HepG2 (cell line): ENCODE results near the gene TAS2R38. TPM values are rescaled to one million over a fixed set of nuclear protein-coding genes. Genes with fewer than 3 reads are reported as not detected.

Experiments used
- ATAC-seq: fragments of 200-7000 bp; cut with Tn5 transposase; 3 replicates; pipeline ENCODE4 v1.9.1; 2020; ENCODE audit warnings: mild to moderate bottlenecking, moderate library complexity
- BruUV-seq: library from RNA; stranded (reverse); fragments of 400-500 nt; replicated peaks from 2 replicates; lab custom pipeline; 2021; lab: Mats Ljungman, UMichigan
- CTCF ChIA-PET: fragments of 300-600 bp; formaldehyde crosslinking; extraction: SDS; loops from one replicate; lab custom pipeline; 2021; ENCODE audit warnings: low total read pairs, inconsistent platforms, low intra/inter-chr PET ratio; lab: Yijun Ruan, JAX
- POLR2A ChIA-PET: fragments of 350-600 bp; sonication (Branson Sonifier 250); formaldehyde crosslinking; loops from one replicate; lab custom pipeline; 2020; ENCODE audit warnings: antibody characterized with exemption, inconsistent platforms; lab: Yijun Ruan, JAX
- DNase-seq: peaks from one replicate; pipeline ENCODE4 v3.0.0-alpha.2; 2015; ENCODE audit warnings: low spot score
- FAIRE-seq: peaks from 3 replicates; lab custom pipeline; 2011; peaks lifted over from hg19 to GRCh38; lab: Jason Lieb, UNC
- H2AFZ ChIP-seq: one replicate; pipeline ENCODE4 v1.6.1; 2011; ENCODE audit warnings: low read length, inconsistent platforms
- H3K27ac ChIP-seq: fragments of 300-600 bp; 3 replicates; pipeline ENCODE4 v1.8.0; 2011; ENCODE audit warnings: mixed run types, mild to moderate bottlenecking, mixed read lengths, low read length, inconsistent platforms; ENCODE audit not compliant: insufficient read depth; ENCODE audit errors: extremely low read length
- H3K27me3 ChIP-seq, 2 experiments: fragments of 200-600 bp in 1 of 2; 2 replicates in 1 of 2; 3 replicates in 1 of 2; pipeline versions ENCODE4 v1.6.0 to v1.8.0; 2011; ENCODE audit warnings: low read length in 2 of 2, mild to moderate bottlenecking in 2 of 2, moderate library complexity in 2 of 2, inconsistent platforms in 1 of 2; ENCODE audit not compliant: insufficient read depth in 2 of 2, control insufficient read depth in 1 of 2
- H3K36me3 ChIP-seq, 2 experiments: fragments of 200-600 bp in 1 of 2; replicated peaks in 1 of 2; 2 replicates in 1 of 2; 3 replicates in 1 of 2; pipeline versions ENCODE4 v1.5.1 to v1.8.0; 2011; ENCODE audit warnings: low read length in 2 of 2, inconsistent platforms in 1 of 2; ENCODE audit not compliant: insufficient read depth in 2 of 2, control insufficient read depth in 1 of 2
- H3K4me1 ChIP-seq: 2 replicates; pipeline ENCODE4 v1.5.1; 2012; ENCODE audit warnings: low read length, inconsistent platforms; ENCODE audit not compliant: insufficient read depth
- H3K4me2 ChIP-seq: 2 replicates; pipeline ENCODE4 v1.6.0; 2011; ENCODE audit warnings: low read depth, low read length, inconsistent platforms
- H3K4me3 ChIP-seq, 3 experiments: fragments of 200-600 bp in 1 of 3; sonication (generic), shearing (Covaris generic) in 1 of 3; replicated peaks in 1 of 3; 2 replicates each; pipeline ENCODE4 v1.5.1; 2011 to 2016; ENCODE audit warnings: low read length in 3 of 3, inconsistent platforms in 2 of 3, low read depth in 2 of 3, mild to moderate bottlenecking in 2 of 3, control low read depth in 1 of 3, mixed read lengths in 1 of 3; ENCODE audit not compliant: insufficient read depth in 1 of 3
- H3K79me2 ChIP-seq: one replicate; pipeline ENCODE4 v1.6.1; 2011; ENCODE audit warnings: low read length, inconsistent platforms; ENCODE audit not compliant: insufficient read depth
- H3K9ac ChIP-seq: 2 replicates; pipeline ENCODE4 v1.6.0; 2011; ENCODE audit warnings: mild to moderate bottlenecking, low read depth, low read length, inconsistent platforms; ENCODE audit not compliant: insufficient read depth
- H3K9me3 ChIP-seq: 2 replicates; pipeline ENCODE4 v1.5.1; 2012; ENCODE audit warnings: mild to moderate bottlenecking, low read length
- H4K20me1 ChIP-seq: 2 replicates; pipeline ENCODE4 v1.6.0; 2011; ENCODE audit warnings: inconsistent platforms, mild to moderate bottlenecking, low read length, moderate library complexity; ENCODE audit not compliant: insufficient read depth
- KLF13 ChIP-seq: sonication (generic); formaldehyde crosslinking; IDR thresholded peaks from 2 replicates; pipeline ENCODE4 v1.4.0; 2020; ENCODE audit warnings: mild to moderate bottlenecking, missing genetic modification reagents
- MAFF ChIP-seq: IDR thresholded peaks from 2 replicates; pipeline ENCODE4 v1.6.1; 2011; ENCODE audit warnings: low read depth, low read length, improper control_type of control experiment
- NCOA1 ChIP-seq: sonication (generic); formaldehyde crosslinking; IDR thresholded peaks from 2 replicates; pipeline ENCODE4 v1.9.0; 2021; ENCODE audit warnings: missing genetic modification reagents
- PRPF4 ChIP-seq: fragments of 200-400 bp; formaldehyde crosslinking; IDR thresholded peaks from 2 replicates; pipeline ENCODE4 v1.6.1; 2016; ENCODE audit warnings: low read length, low read depth; ENCODE audit not compliant: poor library complexity, severe bottlenecking
- SP4 ChIP-seq: sonication (generic); formaldehyde crosslinking; IDR thresholded peaks from 2 replicates; pipeline ENCODE4 v1.8.1; 2023; ENCODE audit warnings: mild to moderate bottlenecking, missing genetic modification reagents
- YY1 ChIP-seq: IDR thresholded peaks from 2 replicates; pipeline ENCODE4 v1.6.1; 2011; ENCODE audit warnings: low read length, low read depth, moderate library complexity, mild to moderate bottlenecking; ENCODE audit not compliant: insufficient read depth, insufficient replicate concordance
- ZNF577 ChIP-seq: sonication (generic); formaldehyde crosslinking; IDR thresholded peaks from 2 replicates; pipeline ENCODE4 v1.4.0; 2020; ENCODE audit warnings: mild to moderate bottlenecking, low read depth, missing genetic modification reagents, borderline replicate concordance
- ZNF589 ChIP-seq: sonication (generic); formaldehyde crosslinking; conservative IDR thresholded peaks from 2 replicates; pipeline ENCODE4 v1.8.0; 2022; ENCODE audit warnings: mild to moderate bottlenecking, moderate library complexity, missing genetic modification reagents
- ZNF629 ChIP-seq: sonication (generic); formaldehyde crosslinking; conservative IDR thresholded peaks from 2 replicates; pipeline ENCODE4 v1.5.0; 2020; ENCODE audit warnings: missing genetic modification reagents
- WGBS: methylation state at CpG from one replicate; pipeline ENCODE4 v1.1.6; 2017; ENCODE audit warnings: low lambda C conversion rate; 5-methylcytosine and 5-hydroxymethylcytosine counted together
- in situ Hi-C: cut with HindIII; loops from 2 replicates; pipeline ENCODE4 v1.10.0; 2017; ENCODE audit warnings: low pct_unique_long_range_greater_than_20kb; ENCODE audit not compliant: extremely low pct_ligation_motif_present
- intact Hi-C: fragments of 100-400 bp; cut with micrococcal nuclease; formaldehyde crosslinking; loops from one replicate; pipeline ENCODE4 v1.10.0; 2022; ENCODE audit not compliant: unreplicated experiment
- polyA plus RNA-seq, 8 experiments: library from polyadenylated mRNA; depleted of rRNA in 3 of 8; stranded (reverse) in 7 of 8; unstranded in 1 of 8; fragments of >200 nt; fragmentation: Illumina TruSeq in 4 of 8; extraction: Trizol in 4 of 8; gene quantifications; 2 replicates each; pipeline versions ENCODE4 v1.2.1 to v1.2.3, GENCODE V29; 2011 to 2016; ENCODE audit warnings: low read depth in 4 of 8, missing spikeins in 1 of 8, mixed read lengths in 1 of 8; ENCODE audit not compliant: insufficient read depth in 1 of 8
- total RNA-seq, 5 experiments: library from RNA; depleted of rRNA; stranded (reverse); fragments of >200 nt; fragmentation: Illumina TruSeq; extraction: Trizol; gene quantifications; 2 replicates each; pipeline ENCODE4 v1.2.3, GENCODE V29; 2016; ENCODE audit warnings: low read depth in 1 of 5
- TF ChIP-seq, protein P1 (sequence below): sonication (generic); formaldehyde crosslinking; IDR thresholded peaks from 2 replicates; pipeline ENCODE4 v1.4.0; 2020; ENCODE audit warnings: mild to moderate bottlenecking, missing genetic modification reagents
- TF ChIP-seq, protein P2 (sequence below): sonication (generic); formaldehyde crosslinking; IDR thresholded peaks from 2 replicates; pipeline ENCODE4; 2020; ENCODE audit warnings: missing genetic modification reagents, mild to moderate bottlenecking, borderline replicate concordance
- TF ChIP-seq, protein P3 (sequence below): fragments of 450-650 bp; IDR thresholded peaks from 2 replicates; pipeline ENCODE4 v1.6.1; 2017
- TF ChIP-seq, protein P4 (sequence below): sonication (generic); formaldehyde crosslinking; IDR thresholded peaks from 2 replicates; pipeline ENCODE4 v1.5.0; 2020; ENCODE audit warnings: mild to moderate bottlenecking, low read depth, missing genetic modification reagents, borderline replicate concordance

The TAS2R38 gene
- total and polyA plus RNA-seq, 2 of the 13 experiments (the other 11 are each of a cell fraction or from before 2014, with no cell fraction given): not detected

DNA sequence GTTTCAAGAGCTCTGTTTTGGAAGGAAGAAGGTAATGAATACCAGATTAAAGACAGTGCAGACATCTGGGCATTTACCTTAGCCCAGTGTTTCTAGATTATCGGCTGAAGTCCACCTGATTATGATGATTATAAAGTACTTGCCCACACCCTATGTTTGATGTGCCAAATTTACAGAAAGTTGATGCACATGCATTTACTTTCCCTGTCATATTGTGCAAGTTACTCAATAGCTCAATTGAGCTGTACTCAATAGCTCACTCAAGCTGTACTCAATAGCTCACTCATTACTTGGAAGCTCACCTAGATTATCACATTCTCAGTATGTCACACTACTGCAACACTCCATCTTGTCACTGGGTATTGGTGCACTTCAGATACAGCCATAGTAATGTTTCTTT lies 35.6 kb upstream of the TAS2R38 start:
- H2AFZ ChIP-seq: no peak overlapping the region
- intact Hi-C loops (no loop called here), in situ Hi-C loops (no loop called here)
- ChIA-PET CTCF (no interaction called here), POLR2A (no interaction called here)
- H3K4me3 ChIP-seq: no peak overlapping the region
- H3K27me3 ChIP-seq: no peaks in the 10 kb centered on the region
- no peak for FAIRE-seq
- no TSS peak for BruUV-seq
- TF ChIP-seq, protein P1, sequence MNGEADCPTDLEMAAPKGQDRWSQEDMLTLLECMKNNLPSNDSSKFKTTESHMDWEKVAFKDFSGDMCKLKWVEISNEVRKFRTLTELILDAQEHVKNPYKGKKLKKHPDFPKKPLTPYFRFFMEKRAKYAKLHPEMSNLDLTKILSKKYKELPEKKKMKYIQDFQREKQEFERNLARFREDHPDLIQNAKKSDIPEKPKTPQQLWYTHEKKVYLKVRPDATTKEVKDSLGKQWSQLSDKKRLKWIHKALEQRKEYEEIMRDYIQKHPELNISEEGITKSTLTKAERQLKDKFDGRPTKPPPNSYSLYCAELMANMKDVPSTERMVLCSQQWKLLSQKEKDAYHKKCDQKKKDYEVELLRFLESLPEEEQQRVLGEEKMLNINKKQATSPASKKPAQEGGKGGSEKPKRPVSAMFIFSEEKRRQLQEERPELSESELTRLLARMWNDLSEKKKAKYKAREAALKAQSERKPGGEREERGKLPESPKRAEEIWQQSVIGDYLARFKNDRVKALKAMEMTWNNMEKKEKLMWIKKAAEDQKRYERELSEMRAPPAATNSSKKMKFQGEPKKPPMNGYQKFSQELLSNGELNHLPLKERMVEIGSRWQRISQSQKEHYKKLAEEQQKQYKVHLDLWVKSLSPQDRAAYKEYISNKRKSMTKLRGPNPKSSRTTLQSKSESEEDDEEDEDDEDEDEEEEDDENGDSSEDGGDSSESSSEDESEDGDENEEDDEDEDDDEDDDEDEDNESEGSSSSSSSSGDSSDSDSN (CRISPR knock-in tag): no peak
- TF ChIP-seq, protein P2, sequence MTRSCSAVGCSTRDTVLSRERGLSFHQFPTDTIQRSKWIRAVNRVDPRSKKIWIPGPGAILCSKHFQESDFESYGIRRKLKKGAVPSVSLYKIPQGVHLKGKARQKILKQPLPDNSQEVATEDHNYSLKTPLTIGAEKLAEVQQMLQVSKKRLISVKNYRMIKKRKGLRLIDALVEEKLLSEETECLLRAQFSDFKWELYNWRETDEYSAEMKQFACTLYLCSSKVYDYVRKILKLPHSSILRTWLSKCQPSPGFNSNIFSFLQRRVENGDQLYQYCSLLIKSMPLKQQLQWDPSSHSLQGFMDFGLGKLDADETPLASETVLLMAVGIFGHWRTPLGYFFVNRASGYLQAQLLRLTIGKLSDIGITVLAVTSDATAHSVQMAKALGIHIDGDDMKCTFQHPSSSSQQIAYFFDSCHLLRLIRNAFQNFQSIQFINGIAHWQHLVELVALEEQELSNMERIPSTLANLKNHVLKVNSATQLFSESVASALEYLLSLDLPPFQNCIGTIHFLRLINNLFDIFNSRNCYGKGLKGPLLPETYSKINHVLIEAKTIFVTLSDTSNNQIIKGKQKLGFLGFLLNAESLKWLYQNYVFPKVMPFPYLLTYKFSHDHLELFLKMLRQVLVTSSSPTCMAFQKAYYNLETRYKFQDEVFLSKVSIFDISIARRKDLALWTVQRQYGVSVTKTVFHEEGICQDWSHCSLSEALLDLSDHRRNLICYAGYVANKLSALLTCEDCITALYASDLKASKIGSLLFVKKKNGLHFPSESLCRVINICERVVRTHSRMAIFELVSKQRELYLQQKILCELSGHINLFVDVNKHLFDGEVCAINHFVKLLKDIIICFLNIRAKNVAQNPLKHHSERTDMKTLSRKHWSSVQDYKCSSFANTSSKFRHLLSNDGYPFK (CRISPR knock-in tag): no peak
- TF ChIP-seq PRPF4 (no peak), ZNF589 (CRISPR knock-in tag) (no peak), YY1 (no peak), MAFF (no peak), ZNF629 (CRISPR knock-in tag) (no peak), ZNF577 (CRISPR knock-in tag) (no peak), NCOA1 (CRISPR knock-in tag) (no peak), SP4 (no peak), KLF13 (CRISPR knock-in tag) (no peak)
- TF ChIP-seq, protein P3, sequence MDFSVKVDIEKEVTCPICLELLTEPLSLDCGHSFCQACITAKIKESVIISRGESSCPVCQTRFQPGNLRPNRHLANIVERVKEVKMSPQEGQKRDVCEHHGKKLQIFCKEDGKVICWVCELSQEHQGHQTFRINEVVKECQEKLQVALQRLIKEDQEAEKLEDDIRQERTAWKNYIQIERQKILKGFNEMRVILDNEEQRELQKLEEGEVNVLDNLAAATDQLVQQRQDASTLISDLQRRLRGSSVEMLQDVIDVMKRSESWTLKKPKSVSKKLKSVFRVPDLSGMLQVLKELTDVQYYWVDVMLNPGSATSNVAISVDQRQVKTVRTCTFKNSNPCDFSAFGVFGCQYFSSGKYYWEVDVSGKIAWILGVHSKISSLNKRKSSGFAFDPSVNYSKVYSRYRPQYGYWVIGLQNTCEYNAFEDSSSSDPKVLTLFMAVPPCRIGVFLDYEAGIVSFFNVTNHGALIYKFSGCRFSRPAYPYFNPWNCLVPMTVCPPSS: no peak
- TF ChIP-seq, protein P4, sequence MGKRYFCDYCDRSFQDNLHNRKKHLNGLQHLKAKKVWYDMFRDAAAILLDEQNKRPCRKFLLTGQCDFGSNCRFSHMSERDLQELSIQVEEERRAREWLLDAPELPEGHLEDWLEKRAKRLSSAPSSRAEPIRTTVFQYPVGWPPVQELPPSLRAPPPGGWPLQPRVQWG: no peak
- no peaks in the 10 kb centered on the region for H3K36me3 ChIP-seq
- no peak for ATAC-seq
- no peak overlapping the region for H3K9ac ChIP-seq
- no peaks in the 10 kb centered on the region for H3K4me1 ChIP-seq
- no peak overlapping the region for H3K27ac ChIP-seq
- no peaks in the 10 kb centered on the region for H4K20me1 ChIP-seq
- no peak overlapping the region for H3K4me2 ChIP-seq
- H3K79me2 ChIP-seq: no peaks in the 10 kb centered on the region
- 100% methylated on average over 1 of the region's 1 CpG for WGBS
- no peak for DNase-seq
- no peaks in the 10 kb centered on the region for H3K9me3 ChIP-seq
